ENCODE measurements around the gene FKBP1A.
"Not testable (repeated sequence)": the region's sequence is repeated elsewhere in the genome, so short reads cannot be mapped to it uniquely, and the experiment has no call there.

Gene FKBP1A

DNA sequence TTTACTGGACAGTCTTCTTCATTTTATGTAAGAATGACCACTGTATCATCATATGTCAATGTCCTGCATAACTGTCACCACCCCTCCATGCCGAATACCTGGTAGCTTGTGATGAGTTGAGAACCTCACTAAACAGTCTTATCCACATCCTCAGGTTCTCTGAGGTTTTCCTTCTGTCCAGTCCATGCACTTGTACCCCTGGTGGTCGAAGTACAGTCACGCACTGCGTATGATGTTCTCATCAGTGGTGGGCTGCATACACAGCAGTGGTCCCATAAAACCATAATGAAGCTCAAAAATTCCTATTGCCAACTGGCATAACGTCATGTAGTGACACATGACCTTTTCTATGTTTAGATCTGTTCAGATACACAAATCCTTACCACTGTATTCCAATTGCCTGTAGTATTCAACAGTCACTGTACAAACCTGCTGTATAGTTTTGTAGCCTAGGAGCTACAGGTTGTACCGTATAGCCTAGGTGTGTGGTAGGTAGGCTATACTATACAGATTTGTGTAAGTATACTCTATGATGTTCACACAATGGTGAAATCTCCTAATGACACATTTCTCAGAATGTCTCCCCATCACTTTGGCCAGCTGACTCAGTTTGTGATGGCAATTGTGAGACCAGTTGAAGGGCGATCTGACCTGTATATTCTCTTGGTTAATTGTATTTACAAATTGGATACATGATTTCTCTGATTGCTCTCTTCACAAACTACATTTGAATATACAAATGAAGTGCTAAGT lies 32.6 kb downstream of the FKBP1A start:
- DNase-seq = no peak

- DNase-seq = no peak
Measured at GRCh38 chr20:1357921-1358671, 34.8 kb downstream of the FKBP1A start.

DNA sequence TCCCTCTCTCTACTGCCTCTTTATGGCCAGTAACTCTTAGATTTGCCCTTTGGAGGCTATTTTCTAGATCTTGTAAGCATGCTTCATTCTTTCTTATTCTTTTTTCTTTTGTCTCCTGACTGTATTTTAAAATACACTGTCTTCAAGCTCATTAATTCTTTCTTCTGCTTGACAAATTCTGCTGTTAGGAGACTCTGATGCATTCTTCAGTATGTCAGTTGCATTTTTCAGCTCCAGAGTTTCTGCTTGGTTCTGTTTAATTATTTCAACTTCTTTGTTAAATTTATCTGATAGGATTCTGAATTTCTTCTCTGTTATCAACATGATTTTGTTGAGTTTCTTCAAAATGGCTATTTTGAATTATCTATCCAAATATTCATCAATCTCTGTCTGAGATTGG lies 38.9 kb downstream of the FKBP1A start:
- no peak for DNase-seq

DNA sequence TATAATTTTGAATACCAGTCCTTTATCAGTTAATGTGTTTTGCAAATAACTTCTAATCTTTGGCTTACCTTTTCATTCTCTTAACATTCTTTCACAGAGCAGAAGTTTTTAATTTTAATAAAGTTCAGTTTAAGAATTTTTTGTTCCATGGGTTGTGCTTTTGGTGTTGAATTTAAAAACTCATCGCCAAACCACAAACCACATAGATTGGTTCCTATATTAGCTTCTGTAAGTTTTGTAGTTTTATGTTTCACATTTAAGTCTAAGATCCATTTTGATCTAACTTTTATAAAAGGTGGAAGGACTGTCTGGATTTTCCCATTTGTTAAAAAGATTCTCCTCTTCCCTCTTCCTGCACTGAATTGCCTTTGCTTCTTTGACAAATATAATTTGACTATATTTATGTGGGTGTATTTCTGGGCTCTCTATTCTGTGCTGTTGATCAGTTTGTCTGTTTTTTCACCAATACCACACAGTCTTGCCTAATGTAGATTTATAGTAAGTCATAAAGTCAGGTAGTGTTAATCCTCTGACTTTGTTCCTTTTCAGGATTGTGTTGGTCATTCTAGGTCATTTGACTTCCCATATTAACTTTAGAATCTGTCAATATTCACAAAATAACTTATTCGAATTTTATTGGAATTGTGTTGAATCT lies 46.4 kb downstream of the FKBP1A start:
- no peak for DNase-seq

DNA sequence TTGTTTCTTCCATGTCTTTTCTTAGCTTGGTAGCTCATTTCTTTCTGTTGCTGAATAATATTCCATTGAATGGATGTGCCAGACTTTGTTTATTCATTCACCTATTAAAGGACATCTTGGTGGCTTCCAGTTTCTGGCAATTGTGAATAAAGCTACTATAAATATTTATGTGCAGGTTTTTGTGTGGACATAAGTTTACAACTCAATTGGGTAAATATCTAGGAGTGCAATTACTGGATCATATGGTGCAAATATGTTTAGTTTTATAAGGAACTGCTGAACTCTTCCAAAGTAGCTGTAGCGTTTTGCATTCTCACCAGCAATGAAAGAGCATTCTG lies 47.1 kb downstream of the FKBP1A start:
- DNase-seq = no peak

DNA sequence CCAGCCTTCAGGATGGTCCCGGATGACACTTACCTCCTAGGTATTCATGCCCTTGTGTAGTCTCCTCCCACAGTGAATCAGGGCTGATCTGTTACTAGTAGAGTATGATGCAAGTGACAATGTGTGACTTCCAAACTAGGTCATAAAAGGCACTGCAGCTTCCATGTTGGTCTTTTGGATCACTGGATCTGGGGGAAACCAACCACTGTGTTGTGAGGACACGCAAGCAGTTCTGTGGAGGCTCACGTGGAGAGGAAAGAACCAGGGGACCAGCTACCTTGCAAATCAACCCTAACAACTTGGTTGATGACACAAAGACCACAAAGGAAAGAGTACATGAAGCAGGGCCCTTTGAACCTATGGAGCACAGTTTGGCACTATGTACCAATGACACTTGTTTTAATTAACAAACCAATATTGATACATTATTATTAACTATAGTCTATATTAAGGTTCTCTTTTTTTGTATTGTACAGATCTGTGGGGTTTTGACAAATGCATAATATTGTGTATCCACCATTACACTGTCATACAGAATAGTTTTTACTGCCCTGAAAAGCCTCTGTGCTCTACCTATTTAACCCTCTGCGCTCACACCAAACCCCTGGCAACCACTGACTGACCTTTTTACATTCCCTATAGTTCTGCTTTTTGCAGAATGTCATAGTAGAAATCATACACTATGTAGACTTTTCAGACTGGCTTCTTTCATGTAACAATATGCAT lies 47.7 kb downstream of the FKBP1A start:
- DNase-seq = no peak

- DNase-seq = not testable (repeated sequence)
Measured at GRCh38 chr20:1343446-1344124, 49.3 kb downstream of the FKBP1A start.

GRCh38 chr20:1341561-1342265 lies 51.1 kb downstream of the FKBP1A start:
- no peak for DNase-seq

GRCh38 chr20:1338801-1339200 lies 54.1 kb downstream of the FKBP1A start:
- DNase-seq = no peak

- DNase-seq = no peak
Measured at GRCh38 chr20:1338096-1338495, 54.8 kb downstream of the FKBP1A start.

DNA sequence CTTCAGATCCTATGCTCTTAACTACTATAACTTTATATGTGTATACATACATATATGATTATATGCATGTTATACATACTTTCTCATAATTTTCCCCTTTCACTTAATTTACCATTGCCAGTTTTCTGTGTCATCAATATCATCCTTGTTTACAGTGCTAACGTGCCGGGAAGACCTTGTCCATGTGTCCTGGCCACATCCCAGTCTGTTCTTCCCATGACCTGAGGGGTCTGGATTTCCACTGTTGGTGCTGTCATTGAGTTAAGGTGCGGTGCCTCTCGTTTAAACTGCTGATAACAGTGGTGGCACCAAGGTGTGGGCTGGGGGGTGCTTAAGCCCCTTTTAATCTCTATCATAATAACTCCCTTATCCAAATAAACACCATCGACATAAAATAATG lies 55.4 kb downstream of the FKBP1A start:
- no peak for DNase-seq

DNA sequence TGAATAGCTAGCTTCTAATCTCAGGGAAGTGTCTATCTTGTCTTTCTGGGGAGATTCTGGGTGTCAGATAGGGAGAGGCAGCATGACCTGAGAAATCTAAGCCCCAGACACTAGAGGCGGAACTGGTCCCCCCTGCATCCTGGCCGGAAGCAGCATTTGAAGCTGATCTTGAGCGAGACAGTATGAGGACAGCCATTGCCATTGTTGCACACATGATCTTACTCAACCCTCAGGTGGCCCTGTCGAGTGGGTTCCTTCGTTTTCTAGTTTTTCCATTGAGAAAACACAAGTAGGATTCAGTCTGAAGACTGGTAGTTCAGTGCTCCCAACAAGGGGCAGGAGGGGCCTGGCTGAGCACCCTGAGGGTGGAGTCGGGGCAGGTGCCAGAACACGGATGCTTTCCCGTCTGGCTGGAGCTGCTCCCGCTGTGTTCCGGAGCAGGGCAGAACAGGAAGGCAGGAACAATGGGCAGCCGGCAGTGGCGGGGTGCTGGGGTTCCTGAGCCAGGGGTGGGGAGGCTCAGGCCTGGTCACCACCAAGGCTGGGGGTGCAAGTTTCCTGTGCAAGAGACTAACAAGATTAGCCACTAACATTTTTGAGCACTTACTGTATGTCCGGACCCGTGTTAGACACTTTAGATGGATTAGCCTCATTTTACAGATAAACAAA lies 56.0 kb downstream of the FKBP1A start:
- no peak for DNase-seq

GRCh38 chr20:1335961-1336698 lies 56.7 kb downstream of the FKBP1A start:
- DNase-seq = no peak

GRCh38 chr20:1334761-1335160 lies 58.1 kb downstream of the FKBP1A start:
- DNase-seq = no peak

GRCh38 chr20:1334370-1334731 lies 58.5 kb downstream of the FKBP1A start:
- DNase-seq = no peak

GRCh38 chr20:1333462-1334369 lies 59.1 kb downstream of the FKBP1A start:
- no peak for DNase-seq

DNA sequence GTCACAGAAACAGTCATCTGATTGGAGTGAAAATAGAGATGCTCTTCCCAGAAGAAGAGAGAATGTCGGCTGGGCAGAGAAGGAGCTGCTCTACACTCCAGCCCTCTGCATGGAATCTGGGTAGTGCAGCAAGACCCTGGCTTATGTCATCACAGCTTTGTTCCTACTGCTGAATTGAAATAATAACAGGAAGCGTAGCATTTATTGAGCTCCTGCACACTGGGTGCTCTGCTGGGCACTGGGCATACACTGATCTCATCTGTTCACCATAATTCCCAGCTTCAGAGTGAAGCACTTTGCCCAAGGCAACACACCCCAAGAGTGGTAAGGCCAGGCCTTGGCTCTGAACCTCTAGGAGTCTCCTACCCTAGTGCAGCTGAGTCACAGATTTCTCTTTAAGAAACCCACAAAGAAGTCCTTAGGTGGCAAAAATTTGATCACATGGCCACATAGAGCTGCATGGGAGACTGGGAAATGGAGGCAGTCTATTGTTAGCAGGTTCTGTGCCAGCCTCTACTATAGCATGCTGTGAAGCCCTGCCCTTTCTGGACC lies 60.0 kb downstream of the FKBP1A start:
- DNase-seq = no peak

- no peak for DNase-seq
Measured at GRCh38 chr20:1331801-1332453, 60.9 kb downstream of the FKBP1A start.

- DNase-seq = no peak
Measured at GRCh38 chr20:1331101-1331500, 61.8 kb downstream of the FKBP1A start.

Measured in DMS79 (cell line).